MCF 10A (cell line): ENCODE results near the gene ACTL9. TPM values are rescaled to one million over a fixed set of nuclear protein-coding genes. Genes with fewer than 3 reads are reported as not detected.

Source experiments
- BruUV-seq: library from RNA; stranded (reverse); fragments of 400-500 nt; replicated peaks from 2 replicates; lab custom pipeline; 2021; lab: Mats Ljungman, UMichigan
- CTCF ChIA-PET: fragments of 300-600 bp; sonication (Branson Sonifier 250); formaldehyde crosslinking; extraction: SDS; loops from one replicate; lab custom pipeline; 2021; ENCODE audit warnings: antibody characterized with exemption, inconsistent platforms; lab: Yijun Ruan, JAX
- POLR2A ChIA-PET: fragments of 300-600, 350-650 bp; sonication (Branson Sonifier 250); formaldehyde crosslinking; extraction: SDS; loops from one replicate; lab custom pipeline; 2020; ENCODE audit warnings: antibody characterized with exemption, inconsistent platforms; lab: Yijun Ruan, JAX
- DNase-seq: peaks from one replicate; pipeline ENCODE4 v3.0.0-alpha.2; 2018; ENCODE audit not compliant: unreplicated experiment
- H3K27ac Mint-ChIP-seq: one replicate; pipeline ENCODE4 v1.8.0; 2022; ENCODE audit warnings: mild to moderate bottlenecking, low read depth, mixed read lengths; ENCODE audit not compliant: unreplicated experiment
- H3K27me3 Mint-ChIP-seq: one replicate; pipeline ENCODE4 v1.8.0; 2022; ENCODE audit warnings: mixed read lengths; ENCODE audit not compliant: insufficient read depth, unreplicated experiment
- H3K36me3 Mint-ChIP-seq: one replicate; pipeline ENCODE4 v1.8.0; 2022; ENCODE audit warnings: mild to moderate bottlenecking, moderate library complexity, mixed read lengths; ENCODE audit not compliant: insufficient read depth, unreplicated experiment
- H3K4me1 Mint-ChIP-seq: one replicate; pipeline ENCODE4 v1.8.0; 2022; ENCODE audit warnings: mixed read lengths; ENCODE audit not compliant: insufficient read depth, unreplicated experiment
- H3K4me3 Mint-ChIP-seq: one replicate; pipeline ENCODE4 v1.8.0; 2022; ENCODE audit warnings: mild to moderate bottlenecking, moderate library complexity, mixed read lengths; ENCODE audit not compliant: unreplicated experiment
- H3K9me3 Mint-ChIP-seq: one replicate; pipeline ENCODE4 v1.8.0; 2022; ENCODE audit warnings: mixed read lengths; ENCODE audit not compliant: unreplicated experiment
- CTCF ChIP-seq: fragments of 200-600 bp; IDR thresholded peaks from one replicate; pipeline ENCODE4 v1.8.0; 2022; ENCODE audit warnings: antibody characterized with exemption, mild to moderate bottlenecking; ENCODE audit not compliant: unreplicated experiment
- intact Hi-C: fragments of 100-400 bp; cut with micrococcal nuclease; formaldehyde crosslinking; loops from 2 replicates; pipeline ENCODE4 v1.14.1; 2022
- total RNA-seq: library from RNA; stranded (reverse); gene quantifications from 2 replicates; pipeline ENCODE4 v1.2.3, GENCODE V29; 2022

The ACTL9 gene
- total RNA-seq, 1 experiment from 2014 or later = not detected

- TF ChIP-seq CTCF = no peak
- intact Hi-C loops = no loop called here
- DNase-seq = no peak
- Mint-ChIP-seq H3K4me1 (no peaks in the 10 kb centered on the region), H3K4me3 (no peak overlapping the region), H3K27me3 (no peaks in the 10 kb centered on the region), H3K27ac (no peak overlapping the region), H3K9me3 (peaks cover 45% of the 10 kb centered on the region), H3K36me3 (no peaks in the 10 kb centered on the region)
- CTCF ChIA-PET = interaction anchor here (0.7 kb wide), 1 partner anchor 14 kb away, joined by 3 read pairs; no protein-coding TSS in a partner anchor
- BruUV-seq = no TSS peak
- POLR2A ChIA-PET = no interaction called here
Measured at GRCh38 chr19:8680676-8681344, 17.8 kb downstream of the ACTL9 start.

DNA sequence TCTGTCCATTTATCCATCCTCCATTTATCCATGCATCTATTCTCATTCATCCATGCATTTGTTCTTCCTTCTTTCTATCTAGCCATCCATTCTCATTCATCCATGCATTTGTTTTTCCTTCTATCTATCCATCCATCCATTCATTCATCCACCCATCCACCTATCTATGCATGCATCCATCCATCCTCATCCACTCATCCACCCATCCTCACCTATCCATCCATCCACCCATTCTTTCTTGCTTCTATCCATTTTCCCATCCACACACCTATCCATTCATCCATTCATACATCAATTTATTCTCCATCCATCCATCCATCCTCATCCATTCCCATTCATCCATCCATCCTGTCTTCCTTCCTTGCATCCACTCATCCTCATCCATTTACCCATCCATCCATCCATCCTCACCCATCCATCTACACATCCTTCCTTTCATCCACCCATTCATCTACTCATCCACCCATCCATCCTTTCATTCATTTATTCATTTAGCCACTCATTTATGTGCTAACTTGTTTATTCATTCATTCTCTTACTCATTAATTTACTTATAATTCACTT is 20.3 kb downstream of the ACTL9 start:
- no peaks in the 10 kb centered on the region for H3K4me1 Mint-ChIP-seq
- TF ChIP-seq CTCF = no peak
- DNase-seq = no peak
- peaks cover 51% of the 10 kb centered on the region for H3K9me3 Mint-ChIP-seq
- H3K36me3 Mint-ChIP-seq = no peaks in the 10 kb centered on the region
- no peak overlapping the region for H3K27ac Mint-ChIP-seq
- ChIA-PET POLR2A (no interaction called here), CTCF (no interaction called here)
- H3K27me3 Mint-ChIP-seq = no peaks in the 10 kb centered on the region
- no TSS peak for BruUV-seq
- intact Hi-C loops = no loop called here
- no peak overlapping the region for H3K4me3 Mint-ChIP-seq

GRCh38 chr19:8675066-8675465 is 23.5 kb downstream of the ACTL9 start:
- no TSS peak for BruUV-seq
- no peaks in the 10 kb centered on the region for H3K4me1 Mint-ChIP-seq
- no peak for TF ChIP-seq CTCF
- DNase-seq = no peak
- intact Hi-C loops = no loop called here
- POLR2A ChIA-PET = no interaction called here
- H3K4me3 Mint-ChIP-seq = no peak overlapping the region
- no peaks in the 10 kb centered on the region for H3K36me3 Mint-ChIP-seq
- peaks cover 24% of the 10 kb centered on the region for H3K9me3 Mint-ChIP-seq
- no peaks in the 10 kb centered on the region for H3K27me3 Mint-ChIP-seq
- CTCF ChIA-PET = no interaction called here
- H3K27ac Mint-ChIP-seq = no peak overlapping the region

DNA sequence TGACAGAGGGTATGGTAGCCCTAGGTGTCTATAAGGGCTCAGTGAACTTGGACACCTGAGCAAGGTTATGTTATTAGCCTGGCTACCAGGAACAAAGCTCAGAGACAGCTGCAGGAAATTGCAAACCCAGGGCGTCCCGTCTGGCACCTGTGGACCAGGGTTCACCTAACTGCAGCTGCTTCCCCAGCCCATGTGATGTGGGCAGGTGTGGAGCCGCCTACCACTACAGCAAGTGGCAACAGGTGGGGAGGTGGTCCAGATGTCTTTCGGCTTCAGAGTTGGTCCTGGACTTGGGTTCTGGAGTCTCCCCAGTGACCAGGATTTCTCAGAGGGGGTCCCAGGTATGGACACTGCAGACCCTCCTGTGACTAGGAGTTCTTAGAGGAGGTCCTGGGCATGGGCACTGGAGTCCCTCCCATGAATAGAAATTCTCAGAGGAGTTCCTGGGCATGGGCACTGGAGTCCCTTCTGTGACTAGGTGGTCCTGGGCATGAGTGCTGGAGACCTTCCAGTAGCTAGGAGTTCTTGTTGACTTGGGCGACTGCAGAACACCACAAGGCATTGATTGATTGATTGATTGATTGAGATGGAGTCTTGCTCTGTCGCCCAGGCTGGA is 25.2 kb downstream of the ACTL9 start:
- H3K27ac Mint-ChIP-seq = no peak overlapping the region
- no peak for DNase-seq
- intact Hi-C loops = no loop called here
- TF ChIP-seq CTCF = no peak
- H3K27me3 Mint-ChIP-seq = no peaks in the 10 kb centered on the region
- POLR2A ChIA-PET = no interaction called here
- peaks cover 20% of the 10 kb centered on the region for H3K9me3 Mint-ChIP-seq
- no peaks in the 10 kb centered on the region for H3K4me1 Mint-ChIP-seq
- H3K36me3 Mint-ChIP-seq = no peaks in the 10 kb centered on the region
- CTCF ChIA-PET = no interaction called here
- no peak overlapping the region for H3K4me3 Mint-ChIP-seq
- no TSS peak for BruUV-seq
